Loucy (cell line): ENCODE measurements around the gene GYG1.

Source experiments
- H2AFZ ChIP-seq: fragments of 200-600 bp; sonication (generic); 2 replicates; pipeline ENCODE4 v1.6.0; 2016; ENCODE audit warnings: antibody characterized with exemption, mild to moderate bottlenecking, low read length, moderate library complexity
- H3F3A ChIP-seq: fragments of 200-600 bp; 2 replicates; pipeline ENCODE4 v1.6.0; 2016; ENCODE audit warnings: antibody characterized with exemption, low read depth, mild to moderate bottlenecking
- H3K27me3 ChIP-seq: fragments of 200-600 bp; sonication (generic); 2 replicates; pipeline ENCODE4 v1.6.1; 2014; ENCODE audit warnings: low read length, mild to moderate bottlenecking; ENCODE audit not compliant: insufficient read depth, poor library complexity, severe bottlenecking
- H3K36me3 ChIP-seq: fragments of 200-600 bp; sonication (generic); 2 replicates; pipeline ENCODE4 v1.6.1; 2016; ENCODE audit warnings: low read length; ENCODE audit not compliant: insufficient read depth
- H3K4me1 ChIP-seq: fragments of 200-600 bp; sonication (generic); 2 replicates; pipeline ENCODE4 v1.5.1; 2014; ENCODE audit warnings: low read length, mild to moderate bottlenecking; ENCODE audit not compliant: insufficient read depth, poor library complexity, severe bottlenecking
- H3K4me2 ChIP-seq: fragments of 200-600 bp; sonication (generic); 2 replicates; pipeline ENCODE4 v1.6.0; 2014; ENCODE audit warnings: antibody characterized with exemption, low read length, low read depth, mild to moderate bottlenecking; ENCODE audit not compliant: poor library complexity, severe bottlenecking
- H3K4me3 ChIP-seq: fragments of 200-600 bp; sonication (generic); 2 replicates; pipeline ENCODE4 v1.5.1; 2014; ENCODE audit warnings: low read length, mild to moderate bottlenecking, mixed read lengths; ENCODE audit not compliant: poor library complexity, severe bottlenecking
- H3K79me2 ChIP-seq: fragments of 200-600 bp; sonication (generic); 2 replicates; pipeline ENCODE4 v1.6.1; 2014; ENCODE audit warnings: low read length; ENCODE audit not compliant: insufficient read depth
- H3K9ac ChIP-seq: fragments of 200-600 bp; sonication (generic); 2 replicates; pipeline ENCODE4 v1.6.0; 2014; ENCODE audit warnings: mild to moderate bottlenecking, low read depth, low read length, moderate library complexity; ENCODE audit not compliant: poor library complexity, severe bottlenecking
- H3K9me2 ChIP-seq: fragments of 200-600 bp; sonication (generic); replicated peaks from 2 replicates; pipeline ENCODE4 v1.6.1; 2016; ENCODE audit warnings: low read depth, low read length, mixed read lengths
- H3K9me3 ChIP-seq: fragments of 200-600 bp; sonication (generic); 2 replicates; pipeline ENCODE4 v1.6.1; 2014; ENCODE audit warnings: mild to moderate bottlenecking, antibody characterized with exemption, low read length, low read depth; ENCODE audit not compliant: insufficient read depth
- H4K20me1 ChIP-seq: fragments of 200-600 bp; sonication (generic); 2 replicates; pipeline ENCODE4 v1.6.0; 2014; ENCODE audit warnings: antibody characterized with exemption, low read length, mild to moderate bottlenecking; ENCODE audit not compliant: insufficient read depth, poor library complexity, severe bottlenecking
- CTCF ChIP-seq: fragments of 200-600 bp; sonication (generic); conservative IDR thresholded peaks from 2 replicates; pipeline ENCODE4 v1.5.1; 2014; ENCODE audit warnings: mild to moderate bottlenecking, antibody characterized with exemption, low read length
- EZH2phosphoT487 ChIP-seq: fragments of 200-600 bp; IDR thresholded peaks from 2 replicates; pipeline ENCODE4 v1.6.1; 2018; ENCODE audit warnings: antibody characterized with exemption, mild to moderate bottlenecking, moderate library complexity, borderline replicate concordance

Gene GYG1

GRCh38 chr3:149011676-149012075 is 20.3 kb downstream of the GYG1 start:
- Histone ChIP-seq H4K20me1 (no peaks in the 10 kb centered on the region), H3K9ac (no peak overlapping the region), H3K4me2 (no peak overlapping the region), H3K9me2 (no peaks in the 10 kb centered on the region), H2AFZ (no peak overlapping the region), H3K4me1 (peaks cover 27% of the 10 kb centered on the region), H3F3A (peaks cover 6% of the 10 kb centered on the region), H3K9me3 (no peaks in the 10 kb centered on the region), H3K79me2 (no peaks in the 10 kb centered on the region), H3K4me3 (no peak overlapping the region), H3K27me3 (no peaks in the 10 kb centered on the region), H3K36me3 (peaks cover 22% of the 10 kb centered on the region; the same call in 1 of the 2 replicates)
- TF ChIP-seq EZH2phosphoT487 (no peak), CTCF (no peak)

DNA sequence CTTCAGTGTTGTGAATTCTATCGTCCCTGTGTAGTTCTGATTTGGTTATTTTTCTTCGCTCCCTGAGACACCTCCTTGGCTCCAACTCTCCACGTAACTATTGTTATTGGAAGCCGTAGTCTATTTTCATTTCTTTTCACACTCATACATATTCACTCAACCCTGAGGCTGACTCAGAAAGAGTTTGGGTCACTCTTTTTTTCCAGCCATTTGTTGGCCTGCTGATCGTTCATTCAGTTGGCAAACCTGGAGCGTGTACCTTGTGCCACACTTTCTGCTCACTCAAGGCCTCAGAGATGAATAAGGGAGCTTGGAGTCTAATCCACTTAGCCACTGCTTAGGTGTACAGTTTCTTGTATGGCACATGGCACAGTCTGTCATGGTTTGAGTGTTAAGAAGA is 22.4 kb downstream of the GYG1 start:
- TF ChIP-seq EZH2phosphoT487: no peak
- TF ChIP-seq CTCF: no peak
- peaks cover 6% of the 10 kb centered on the region for H3F3A ChIP-seq
- no peak overlapping the region for H3K4me3 ChIP-seq
- H3K79me2 ChIP-seq: no peaks in the 10 kb centered on the region
- H3K27me3 ChIP-seq: no peaks in the 10 kb centered on the region
- H3K36me3 ChIP-seq: peaks cover 18% of the 10 kb centered on the region; the same call in 1 of the 2 replicates
- no peaks in the 10 kb centered on the region for H3K9me2 ChIP-seq
- H3K9ac ChIP-seq: no peak overlapping the region
- H3K4me2 ChIP-seq: no peak overlapping the region
- no peaks in the 10 kb centered on the region for H3K9me3 ChIP-seq
- H3K4me1 ChIP-seq: peaks cover 24% of the 10 kb centered on the region
- no peaks in the 10 kb centered on the region for H4K20me1 ChIP-seq
- H2AFZ ChIP-seq: no peak overlapping the region

DNA sequence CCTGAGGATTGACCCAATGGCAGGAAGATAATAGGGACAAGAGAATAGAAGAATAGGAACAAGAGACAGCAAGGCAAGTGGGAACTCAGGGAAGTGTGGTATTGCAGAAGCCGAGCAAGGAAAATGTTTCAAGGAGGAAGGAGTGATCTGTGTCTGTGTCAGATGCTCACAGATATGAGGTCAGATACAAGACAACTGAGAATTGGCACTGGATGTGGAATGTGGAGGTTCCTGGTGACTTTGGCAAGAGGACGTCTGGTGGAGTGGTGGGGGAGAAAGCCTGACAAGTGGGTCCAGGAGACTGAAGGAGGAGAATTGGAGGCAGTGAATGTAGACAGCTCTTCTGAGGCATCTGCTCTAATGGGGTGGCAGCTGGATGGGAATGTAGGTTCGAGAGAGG is 24.1 kb downstream of the GYG1 start:
- H2AFZ ChIP-seq: no peak overlapping the region
- no peaks in the 10 kb centered on the region for H4K20me1 ChIP-seq
- no peaks in the 10 kb centered on the region for H3K27me3 ChIP-seq
- H3K9ac ChIP-seq: no peak overlapping the region
- no peaks in the 10 kb centered on the region for H3K9me3 ChIP-seq
- H3K4me1 ChIP-seq: peaks cover 7% of the 10 kb centered on the region
- peaks cover 27% of the 10 kb centered on the region; the same call in 1 of the 2 replicates for H3K36me3 ChIP-seq
- no peak for TF ChIP-seq CTCF
- no peak for TF ChIP-seq EZH2phosphoT487
- no peaks in the 10 kb centered on the region for H3K79me2 ChIP-seq
- no peak overlapping the region for H3K4me3 ChIP-seq
- H3K9me2 ChIP-seq: no peaks in the 10 kb centered on the region
- H3K4me2 ChIP-seq: no peak overlapping the region
- no peaks in the 10 kb centered on the region for H3F3A ChIP-seq
